Epithelial cell of proximal tubule (primary cell): Measurements from ENCODE around the gene NTM. TPM values are rescaled to one million over a fixed set of nuclear protein-coding genes. Genes with fewer than 3 reads are reported as not detected.
A peak's percentile ranks its signal among the peaks of the same experiment; 100 is the strongest.
"Not testable (repeated sequence)": the region's sequence is repeated elsewhere in the genome, so short reads cannot be mapped to it uniquely, and the experiment has no call there.

Experiments
- DNase-seq: peaks from one replicate; pipeline ENCODE4 v3.0.0-alpha.2; 2011; ENCODE audit warnings: low read depth
- H3K4me3 ChIP-seq: 2 replicates; pipeline ENCODE4 v1.5.1; 2011; ENCODE audit warnings: low read depth, mild to moderate bottlenecking, low read length
- CTCF ChIP-seq: conservative IDR thresholded peaks from 2 replicates; pipeline ENCODE4 v1.5.1; 2012; ENCODE audit warnings: low read depth, mild to moderate bottlenecking, low read length
- total RNA-seq: library from RNA; depleted of rRNA; stranded (reverse); fragments of >200 nt; gene quantifications from 2 replicates; pipeline ENCODE4 v1.2.3, GENCODE V29; 2015

Gene NTM
- total RNA-seq, 1 donor from 2014 or later = 5.3 TPM

- DNase-seq = peak; percentile 23
- H3K4me3 ChIP-seq = no peak overlapping the region
- no peak for TF ChIP-seq CTCF
These were observed 941.7 kb downstream of the NTM start for GRCh38 chr11:132312161-132312560.

GRCh38 chr11:132312701-132313111 lies 942.3 kb downstream of the NTM start:
- peak; percentile 63 for TF ChIP-seq CTCF
- H3K4me3 ChIP-seq = no peak overlapping the region
- DNase-seq = no peak

- H3K4me3 ChIP-seq = no peak overlapping the region
- no peak for TF ChIP-seq CTCF
- DNase-seq = no peak
These were observed 944.6 kb downstream of the NTM start for GRCh38 chr11:132314911-132315455.

GRCh38 chr11:132315696-132316095 lies 945.3 kb downstream of the NTM start:
- DNase-seq = no peak
- no peak overlapping the region for H3K4me3 ChIP-seq
- TF ChIP-seq CTCF = no peak

- DNase-seq = no peak
- no peak for TF ChIP-seq CTCF
- H3K4me3 ChIP-seq = no peak overlapping the region
These were observed 948.2 kb downstream of the NTM start for GRCh38 chr11:132318421-132319157.

GRCh38 chr11:132319419-132319818 lies 949.0 kb downstream of the NTM start:
- not testable (repeated sequence) for H3K4me3 ChIP-seq, DNase-seq

GRCh38 chr11:132330515-132330914 lies 960.1 kb downstream of the NTM start:
- DNase-seq = no peak
- no peak overlapping the region for H3K4me3 ChIP-seq
- no peak for TF ChIP-seq CTCF
